WERI-Rb-1 (cell line): ENCODE results near the gene ERGIC3.

ENCODE experiments used
- DNase-seq: peaks from one replicate; pipeline ENCODE4 v3.0.0-alpha.2; 2020
- H3K27ac ChIP-seq: fragments of 250-450 bp; sonication (Bioruptor Pico); 2 replicates; pipeline ENCODE4 v1.5.1; 2020; ENCODE audit warnings: mild to moderate bottlenecking, moderate library complexity
- H3K27me3 ChIP-seq: fragments of 250-450 bp; sonication (Bioruptor Pico); 2 replicates; pipeline ENCODE4 v1.5.1; 2021; ENCODE audit warnings: mild to moderate bottlenecking, low read depth, moderate library complexity; ENCODE audit not compliant: insufficient read depth, severe bottlenecking
- H3K36me3 ChIP-seq: fragments of 250-450 bp; sonication (Bioruptor Pico); 2 replicates; pipeline ENCODE4 v1.5.1; 2020; ENCODE audit warnings: mild to moderate bottlenecking, moderate library complexity
- H3K4me3 ChIP-seq: 2 replicates; pipeline ENCODE4 v1.5.1; 2011; ENCODE audit warnings: low read depth, mild to moderate bottlenecking, control low read depth, low read length
- H3K9me3 ChIP-seq: fragments of 250-450 bp; sonication (Bioruptor Pico); 2 replicates; pipeline ENCODE4 v1.5.1; 2021; ENCODE audit warnings: mild to moderate bottlenecking, moderate library complexity; ENCODE audit not compliant: severe bottlenecking
- CTCF ChIP-seq: IDR thresholded peaks from 2 replicates; pipeline ENCODE4 v1.5.1; 2011; ENCODE audit warnings: low read depth, mild to moderate bottlenecking, control low read depth, inconsistent platforms, low read length

The ERGIC3 gene

GRCh38 chr20:35604449-35604747 is 62.5 kb downstream of the ERGIC3 start:
- Histone ChIP-seq H3K9me3 (no peaks in the 10 kb centered on the region), H3K4me3 (no peak overlapping the region), H3K36me3 (no peaks in the 10 kb centered on the region), H3K27ac (no peak overlapping the region), H3K27me3 (no peaks in the 10 kb centered on the region)
- peak; percentile 75 for TF ChIP-seq CTCF
- peak; percentile 68 for DNase-seq

- no peaks in the 10 kb centered on the region for H3K9me3 ChIP-seq
- TF ChIP-seq CTCF = no peak
- H3K36me3 ChIP-seq = no peaks in the 10 kb centered on the region
- H3K4me3 ChIP-seq = no peak overlapping the region
- DNase-seq = no peak
- H3K27ac ChIP-seq = no peak overlapping the region
- H3K27me3 ChIP-seq = no peaks in the 10 kb centered on the region
Measured at GRCh38 chr20:35606127-35606526, 64.2 kb downstream of the ERGIC3 start.
